PFSK-1 (cell line): Measurements from ENCODE around the gene CSNK2B.

ENCODE experiments used
- FOXP2 ChIP-seq: optimal IDR thresholded peaks from 2 replicates; pipeline ENCODE3; 2011; ENCODE audit warnings: borderline replicate concordance, control low read depth, inconsistent platforms; ENCODE audit not compliant: insufficient read depth; ENCODE audit errors: extremely low read length, extremely low read depth
- POLR2AphosphoS5 ChIP-seq: IDR thresholded peaks from 2 replicates; pipeline ENCODE4 v1.6.1; 2012; ENCODE audit warnings: low read depth, mild to moderate bottlenecking, control low read depth, low read length, moderate library complexity
- SIN3A ChIP-seq: IDR thresholded peaks from 2 replicates; pipeline ENCODE4 v1.6.1; 2012; ENCODE audit warnings: mild to moderate bottlenecking, low read length, moderate library complexity, borderline replicate concordance; ENCODE audit not compliant: insufficient read depth
- TAF1 ChIP-seq: IDR thresholded peaks from 2 replicates; pipeline ENCODE4 v1.6.1; 2012; ENCODE audit warnings: low read length, control low read depth, borderline replicate concordance; ENCODE audit not compliant: insufficient read depth
- TF ChIP-seq, protein P1 (sequence below), 2 experiments: IDR thresholded peaks; 2 replicates each; pipeline versions ENCODE4 v1.6.1 to v1.8.0; 2011 to 2012; ENCODE audit warnings: low read depth in 2 of 2, low read length in 2 of 2, control low read depth in 1 of 2, inconsistent platforms in 1 of 2, mild to moderate bottlenecking in 1 of 2, moderate library complexity in 1 of 2; ENCODE audit not compliant: insufficient read depth in 1 of 2

DNA sequence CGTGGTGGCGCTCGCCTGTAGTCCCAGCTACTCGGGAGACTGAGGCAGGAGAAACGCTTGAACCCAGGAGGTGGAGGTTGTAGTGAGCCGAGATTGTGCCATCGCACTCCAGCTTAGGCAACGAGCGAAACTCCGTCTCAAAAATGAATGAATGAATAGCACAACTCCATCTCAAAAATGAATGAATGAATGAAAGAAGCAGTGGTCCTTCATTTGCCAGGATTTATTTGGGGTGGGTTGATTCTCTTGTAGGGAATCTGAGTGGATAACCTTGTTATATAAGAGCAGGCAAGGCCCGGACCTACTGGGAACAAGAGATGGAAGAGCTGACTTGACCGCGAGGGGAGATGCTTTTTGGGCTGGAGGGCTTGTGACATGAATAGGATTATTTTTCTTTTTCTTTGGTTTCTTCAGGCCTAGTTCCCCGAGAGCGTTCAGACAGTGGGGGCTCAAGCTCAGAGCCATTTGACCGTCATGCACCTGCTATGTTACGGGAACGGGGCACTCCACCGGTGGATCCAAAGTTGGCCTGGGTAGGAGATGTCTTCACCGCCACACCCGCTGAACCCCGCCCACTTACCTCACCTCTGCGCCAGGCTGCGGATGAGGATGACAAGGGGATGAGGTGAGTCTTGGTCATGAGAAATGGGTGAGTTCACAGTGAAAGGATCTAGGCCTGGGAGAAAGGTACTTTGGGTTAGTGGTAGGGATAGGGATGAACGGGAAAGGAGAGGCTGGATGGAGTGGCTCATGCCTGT is 35.5 kb upstream of the CSNK2B start:
- no peak for TF ChIP-seq SIN3A
- TF ChIP-seq POLR2AphosphoS5 = peak; percentile 41; the same call in 1 of the 2 replicates
- TF ChIP-seq TAF1 = no peak
- TF ChIP-seq, protein P1, sequence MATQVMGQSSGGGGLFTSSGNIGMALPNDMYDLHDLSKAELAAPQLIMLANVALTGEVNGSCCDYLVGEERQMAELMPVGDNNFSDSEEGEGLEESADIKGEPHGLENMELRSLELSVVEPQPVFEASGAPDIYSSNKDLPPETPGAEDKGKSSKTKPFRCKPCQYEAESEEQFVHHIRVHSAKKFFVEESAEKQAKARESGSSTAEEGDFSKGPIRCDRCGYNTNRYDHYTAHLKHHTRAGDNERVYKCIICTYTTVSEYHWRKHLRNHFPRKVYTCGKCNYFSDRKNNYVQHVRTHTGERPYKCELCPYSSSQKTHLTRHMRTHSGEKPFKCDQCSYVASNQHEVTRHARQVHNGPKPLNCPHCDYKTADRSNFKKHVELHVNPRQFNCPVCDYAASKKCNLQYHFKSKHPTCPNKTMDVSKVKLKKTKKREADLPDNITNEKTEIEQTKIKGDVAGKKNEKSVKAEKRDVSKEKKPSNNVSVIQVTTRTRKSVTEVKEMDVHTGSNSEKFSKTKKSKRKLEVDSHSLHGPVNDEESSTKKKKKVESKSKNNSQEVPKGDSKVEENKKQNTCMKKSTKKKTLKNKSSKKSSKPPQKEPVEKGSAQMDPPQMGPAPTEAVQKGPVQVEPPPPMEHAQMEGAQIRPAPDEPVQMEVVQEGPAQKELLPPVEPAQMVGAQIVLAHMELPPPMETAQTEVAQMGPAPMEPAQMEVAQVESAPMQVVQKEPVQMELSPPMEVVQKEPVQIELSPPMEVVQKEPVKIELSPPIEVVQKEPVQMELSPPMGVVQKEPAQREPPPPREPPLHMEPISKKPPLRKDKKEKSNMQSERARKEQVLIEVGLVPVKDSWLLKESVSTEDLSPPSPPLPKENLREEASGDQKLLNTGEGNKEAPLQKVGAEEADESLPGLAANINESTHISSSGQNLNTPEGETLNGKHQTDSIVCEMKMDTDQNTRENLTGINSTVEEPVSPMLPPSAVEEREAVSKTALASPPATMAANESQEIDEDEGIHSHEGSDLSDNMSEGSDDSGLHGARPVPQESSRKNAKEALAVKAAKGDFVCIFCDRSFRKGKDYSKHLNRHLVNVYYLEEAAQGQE (IDR thresholded peaks at IDR 0.05; ENCODE audit: insufficient read depth in 1 of 2, low read depth in 2 of 2, low read length in 2 of 2) = no peak
- no peak for TF ChIP-seq FOXP2
